ENCODE measurements around the gene JAM3.

DNA sequence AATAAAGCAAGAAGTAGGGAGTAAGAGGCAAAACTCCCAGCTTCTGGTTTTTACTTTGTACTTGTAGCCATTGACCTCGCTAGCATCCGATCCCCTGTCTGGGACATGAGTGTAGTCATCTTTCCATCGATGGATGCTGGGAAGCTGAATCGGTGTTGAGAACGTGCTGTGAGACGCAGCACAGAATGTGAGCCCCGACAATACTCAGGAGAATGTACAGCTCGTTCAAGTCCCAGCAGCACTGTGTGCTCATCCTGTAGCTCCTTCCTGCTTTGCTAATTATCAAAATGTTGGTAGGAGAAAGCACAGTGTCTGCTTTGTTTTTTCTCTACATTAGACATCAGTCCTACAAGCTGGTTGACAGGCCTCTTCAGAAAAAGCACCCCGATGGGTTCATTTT is 56.6 kb downstream of the JAM3 start:
- TF ChIP-seq TARDBP (IDR thresholded peaks at IDR 0.05), result no peak
- no peak for TF ChIP-seq HDGF (IDR thresholded peaks at IDR 0.05; ENCODE audit: borderline replicate concordance)
- TF ChIP-seq PKNOX1 (IDR thresholded peaks at IDR 0.05), result no peak
- no peak for TF ChIP-seq FOXA1 (IDR thresholded peaks at IDR 0.05)
